KOPT-K1 (cell line): ENCODE results near the gene SPATA19.

Experiments
- H3K27ac ChIP-seq: fragments of 200-600 bp; sonication (generic); 2 replicates; pipeline ENCODE4 v1.5.1; 2016; ENCODE audit warnings: antibody characterized with exemption, mild to moderate bottlenecking, low read depth, low read length; ENCODE audit not compliant: poor library complexity, severe bottlenecking
- H3K36me3 ChIP-seq: fragments of 200-600 bp; sonication (generic); 2 replicates; pipeline ENCODE4 v1.5.1; 2017; ENCODE audit warnings: antibody characterized with exemption, mild to moderate bottlenecking, low read length, moderate library complexity; ENCODE audit not compliant: insufficient read depth
- H3K9me3 ChIP-seq: fragments of 200-600 bp; sonication (generic); 2 replicates; pipeline ENCODE4 v1.5.1; 2017; ENCODE audit warnings: antibody characterized with exemption, low read length, mild to moderate bottlenecking; ENCODE audit not compliant: insufficient read depth, poor library complexity, severe bottlenecking

The SPATA19 gene

DNA sequence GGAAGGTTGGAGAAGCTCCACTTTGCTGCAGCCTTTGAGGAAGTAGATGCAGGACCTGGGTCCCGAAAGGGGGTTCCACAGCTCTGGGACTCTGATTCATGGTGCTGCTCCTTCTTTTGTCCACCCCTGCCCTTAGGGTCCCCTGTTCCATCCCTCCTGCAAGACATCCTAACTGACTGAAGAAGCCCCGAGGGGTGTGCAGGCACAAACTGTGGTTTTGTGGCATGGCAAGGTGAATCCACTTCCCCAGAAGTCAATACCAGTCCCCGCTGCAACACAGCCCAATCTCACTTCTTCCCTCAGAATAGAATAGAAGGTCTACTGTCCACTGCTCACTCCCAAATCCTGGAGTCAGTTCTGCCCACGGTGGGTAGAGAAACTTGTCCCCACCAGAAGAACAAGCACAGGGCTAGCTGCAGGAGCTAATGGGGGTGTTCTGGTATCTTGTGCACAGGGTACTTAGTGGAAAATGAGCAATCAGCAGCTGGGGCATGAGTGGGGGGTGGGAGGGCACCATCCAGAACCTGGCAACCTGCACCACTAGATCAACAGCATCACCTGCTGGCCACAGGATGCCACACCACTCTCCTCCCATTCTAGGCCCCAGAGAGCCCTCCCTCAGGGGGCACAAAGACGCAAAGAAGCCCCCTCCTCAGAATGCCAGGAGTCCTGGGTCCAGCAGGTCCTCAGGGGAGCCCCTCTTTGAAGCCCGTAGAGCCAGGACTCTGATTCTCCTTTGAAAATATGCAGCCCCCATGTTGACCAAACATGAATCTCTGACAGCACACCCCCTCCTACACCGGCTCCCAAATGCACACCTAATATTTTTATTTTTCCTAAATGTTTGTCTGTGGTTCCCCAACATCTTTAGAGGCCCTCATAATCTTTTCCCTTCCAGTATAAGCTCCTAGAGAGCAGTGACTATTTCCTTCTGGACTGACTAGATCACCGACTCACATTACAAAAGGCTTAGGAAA lies 14.1 kb downstream of the SPATA19 start:
- H3K36me3 ChIP-seq = no peaks in the 10 kb centered on the region
- no peak overlapping the region for H3K27ac ChIP-seq
- no peaks in the 10 kb centered on the region for H3K9me3 ChIP-seq

DNA sequence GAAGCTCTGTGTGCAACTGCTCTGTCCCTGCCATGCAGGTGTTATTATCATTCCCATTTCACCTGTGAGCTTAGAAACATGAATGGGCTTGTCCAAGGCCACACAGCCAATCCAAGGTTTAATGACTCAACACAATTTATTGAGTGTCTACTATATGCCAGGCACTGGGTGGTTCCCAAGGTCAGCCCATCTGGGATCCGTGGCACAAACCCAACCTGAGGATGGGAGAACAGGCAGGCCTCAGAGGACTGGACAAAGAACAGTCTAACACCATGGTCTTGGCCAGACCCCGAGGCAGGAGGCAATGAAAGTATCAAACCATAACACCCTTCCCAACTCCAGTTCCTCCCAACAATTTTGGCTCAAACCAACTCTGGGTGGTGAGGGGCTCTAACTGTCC lies 15.7 kb downstream of the SPATA19 start:
- Histone ChIP-seq H3K27ac (no peak overlapping the region), H3K36me3 (no peaks in the 10 kb centered on the region), H3K9me3 (no peaks in the 10 kb centered on the region)

DNA sequence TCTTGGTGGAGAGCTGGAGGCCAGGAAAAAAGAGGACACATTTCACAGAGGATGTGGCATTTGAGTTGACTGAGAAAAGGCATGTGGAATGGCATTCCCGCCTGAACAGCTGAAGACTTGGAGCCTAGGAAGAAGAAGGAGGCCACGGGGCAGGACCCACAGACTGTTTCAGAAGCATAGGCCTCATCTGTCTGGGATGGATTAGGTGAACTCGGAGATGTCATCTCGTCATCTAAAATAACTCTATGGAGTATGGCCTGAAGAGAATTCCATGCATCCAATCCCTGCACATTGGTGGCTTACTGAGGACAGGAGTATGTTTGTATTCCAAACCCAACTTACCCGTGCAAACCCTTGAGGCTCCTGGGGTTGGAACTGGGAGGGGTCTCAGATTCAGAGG lies 16.4 kb downstream of the SPATA19 start:
- no peaks in the 10 kb centered on the region for H3K9me3 ChIP-seq
- no peak overlapping the region for H3K27ac ChIP-seq
- H3K36me3 ChIP-seq = no peaks in the 10 kb centered on the region

DNA sequence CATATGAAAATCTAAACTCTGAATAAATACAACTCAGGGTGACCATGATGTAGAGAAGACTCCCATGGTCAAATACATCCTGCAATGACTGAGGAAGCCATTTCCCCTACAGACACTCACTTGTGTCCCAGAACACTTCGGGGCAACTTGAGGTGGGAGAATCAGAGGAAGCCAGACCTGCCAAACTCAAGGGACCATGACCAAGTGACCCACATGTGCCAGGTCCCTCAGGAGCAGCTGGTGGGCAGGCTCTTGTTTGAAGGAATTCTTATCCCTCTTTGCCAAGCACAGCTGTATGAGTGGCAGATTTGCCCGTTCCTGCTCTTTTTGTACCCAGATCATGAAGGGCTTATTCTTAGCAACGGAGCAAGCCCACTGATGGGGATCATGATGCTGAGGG lies 17.8 kb downstream of the SPATA19 start:
- no peak overlapping the region for H3K27ac ChIP-seq
- H3K36me3 ChIP-seq = no peaks in the 10 kb centered on the region
- no peaks in the 10 kb centered on the region for H3K9me3 ChIP-seq

DNA sequence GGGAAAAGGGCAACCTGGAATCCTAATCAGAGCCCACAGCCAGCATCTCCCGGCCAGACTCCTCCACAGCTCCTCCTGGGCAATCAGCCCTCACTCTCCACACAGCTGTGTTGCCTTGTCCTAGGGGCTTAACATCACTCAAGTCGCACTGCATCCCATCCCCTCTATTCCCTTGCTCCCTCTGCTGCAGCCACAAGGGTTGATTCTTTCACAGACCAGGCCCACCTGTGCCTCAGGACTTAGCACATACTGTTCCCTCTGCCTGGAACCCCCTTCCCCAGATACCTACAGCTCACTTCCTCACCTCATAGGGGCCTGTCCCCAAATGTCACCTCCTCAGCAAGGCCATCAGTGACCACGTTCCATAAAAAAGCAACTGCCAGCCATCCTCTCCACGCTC lies 18.4 kb downstream of the SPATA19 start:
- no peaks in the 10 kb centered on the region for H3K36me3 ChIP-seq
- no peaks in the 10 kb centered on the region for H3K9me3 ChIP-seq
- no peak overlapping the region for H3K27ac ChIP-seq

DNA sequence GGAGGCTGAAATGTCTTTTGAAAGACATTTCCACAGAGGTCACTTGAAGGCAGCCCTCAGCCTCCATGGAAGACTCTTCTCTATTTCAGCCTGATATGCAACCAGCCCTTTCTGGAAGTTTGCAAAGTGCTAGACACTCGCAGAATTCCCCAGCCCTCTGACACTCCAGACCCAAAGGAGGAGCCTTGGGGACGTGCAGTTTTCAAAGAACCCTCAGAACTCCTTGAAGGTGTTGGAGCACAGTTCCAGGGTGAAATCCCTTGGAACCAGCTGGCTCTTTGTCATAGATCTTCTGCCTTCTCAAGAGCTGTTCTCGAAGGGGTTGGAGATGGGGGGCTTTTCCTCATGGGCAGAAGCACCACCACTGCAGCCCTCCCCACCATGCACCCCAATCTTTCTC lies 19.6 kb downstream of the SPATA19 start:
- Histone ChIP-seq H3K9me3 (no peaks in the 10 kb centered on the region), H3K36me3 (no peaks in the 10 kb centered on the region), H3K27ac (no peak overlapping the region)

DNA sequence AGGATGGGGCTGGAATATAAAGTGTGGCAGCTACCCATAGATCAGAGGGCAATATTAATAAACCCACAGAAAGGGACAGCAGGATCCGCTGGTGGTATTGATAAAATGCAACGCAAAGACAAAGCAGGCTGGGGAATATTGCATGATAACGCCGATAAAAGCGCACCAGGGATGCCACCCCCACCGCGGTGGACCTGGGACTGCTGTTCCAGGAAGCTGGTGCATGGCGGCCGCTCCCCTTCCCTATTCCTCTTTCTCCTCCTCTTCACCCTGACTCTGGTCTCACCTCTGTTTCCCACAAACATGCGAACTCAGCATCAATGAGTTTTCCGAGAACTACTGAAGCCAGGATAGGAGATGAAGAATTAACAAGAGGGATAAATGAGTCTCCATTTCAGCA lies 20.2 kb downstream of the SPATA19 start:
- Histone ChIP-seq H3K9me3 (no peaks in the 10 kb centered on the region), H3K36me3 (no peaks in the 10 kb centered on the region), H3K27ac (no peak overlapping the region)

DNA sequence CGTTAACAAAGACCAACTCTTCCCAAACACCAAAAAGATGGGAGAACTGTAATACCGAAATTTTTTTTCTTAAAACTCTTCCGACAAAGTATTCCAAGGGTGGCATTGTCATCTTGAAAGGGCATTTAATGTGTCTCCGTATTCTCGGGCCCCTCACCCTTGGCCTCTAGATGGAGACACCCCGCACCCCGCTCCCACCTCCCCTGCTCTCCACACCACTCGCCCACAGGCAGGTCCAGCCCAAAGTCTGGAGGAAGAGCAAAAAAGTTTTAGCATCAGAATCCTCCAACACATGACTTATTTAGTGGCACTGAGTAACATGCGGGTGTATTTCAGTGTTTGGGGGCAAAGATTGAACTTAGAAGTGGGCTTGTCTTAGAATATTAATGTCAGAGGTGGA lies 20.7 kb downstream of the SPATA19 start:
- no peaks in the 10 kb centered on the region for H3K9me3 ChIP-seq
- H3K27ac ChIP-seq = no peak overlapping the region
- H3K36me3 ChIP-seq = no peaks in the 10 kb centered on the region

DNA sequence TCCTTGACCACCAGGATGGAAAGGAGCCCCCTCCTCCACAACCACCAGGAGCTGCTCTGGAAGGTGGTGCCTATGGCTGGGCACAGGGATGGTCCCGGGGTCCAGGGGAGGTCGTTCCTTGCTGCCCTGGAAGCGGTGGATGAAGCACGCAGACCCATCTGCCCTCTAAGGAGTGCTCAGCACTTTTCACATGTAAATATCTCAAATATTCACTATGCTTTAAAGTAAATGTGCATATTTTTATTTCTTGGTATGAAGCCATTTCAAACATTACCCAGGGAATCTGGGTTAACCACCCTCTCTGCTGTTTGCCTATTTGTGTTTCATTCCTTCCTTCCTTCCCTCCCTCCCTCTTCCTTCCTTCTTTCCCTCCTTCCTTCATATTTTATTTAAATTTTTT lies 21.7 kb downstream of the SPATA19 start:
- H3K9me3 ChIP-seq = no peaks in the 10 kb centered on the region
- H3K27ac ChIP-seq = no peak overlapping the region
- H3K36me3 ChIP-seq = no peaks in the 10 kb centered on the region

DNA sequence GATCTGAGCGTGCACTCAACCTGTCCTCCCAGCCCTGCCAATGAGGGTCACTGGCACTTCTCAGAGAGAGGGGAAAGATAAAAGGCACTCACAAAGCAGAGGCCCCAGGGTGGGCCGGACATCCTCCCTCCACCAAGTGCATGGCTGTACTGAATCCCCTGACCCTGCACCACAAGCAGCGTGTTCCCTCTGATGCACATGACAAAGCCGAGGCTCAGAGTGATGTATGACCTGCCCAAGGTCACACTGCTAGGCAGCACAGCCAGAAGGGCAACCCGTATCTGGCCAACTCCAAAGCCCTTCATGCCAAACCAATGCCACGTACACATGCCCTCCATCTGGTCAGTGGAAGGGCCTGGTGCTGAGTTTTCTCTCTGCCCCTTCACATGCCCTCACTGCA lies 22.1 kb downstream of the SPATA19 start:
- Histone ChIP-seq H3K27ac (no peak overlapping the region), H3K9me3 (no peaks in the 10 kb centered on the region), H3K36me3 (no peaks in the 10 kb centered on the region)

DNA sequence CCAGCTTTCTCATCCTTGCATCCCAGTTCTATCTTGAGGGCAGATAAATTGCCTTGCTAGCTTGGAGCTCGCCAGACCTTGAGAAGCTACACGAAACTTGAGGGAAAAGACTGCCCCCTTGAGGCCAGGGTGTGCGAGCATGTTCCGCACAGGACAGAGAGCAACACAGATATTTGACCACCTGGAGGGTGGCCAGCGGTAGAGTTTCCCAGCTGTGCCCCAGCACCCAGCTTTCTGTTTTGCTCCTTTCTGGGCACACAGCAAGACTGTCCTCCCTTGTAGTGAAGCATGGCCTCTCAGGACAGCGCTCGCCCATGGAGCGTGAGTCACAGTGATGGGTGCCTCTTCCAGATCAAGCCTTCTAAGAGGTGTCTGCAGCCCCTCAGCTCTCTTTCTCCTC lies 23.5 kb downstream of the SPATA19 start:
- Histone ChIP-seq H3K9me3 (no peaks in the 10 kb centered on the region), H3K36me3 (no peaks in the 10 kb centered on the region), H3K27ac (no peak overlapping the region)

DNA sequence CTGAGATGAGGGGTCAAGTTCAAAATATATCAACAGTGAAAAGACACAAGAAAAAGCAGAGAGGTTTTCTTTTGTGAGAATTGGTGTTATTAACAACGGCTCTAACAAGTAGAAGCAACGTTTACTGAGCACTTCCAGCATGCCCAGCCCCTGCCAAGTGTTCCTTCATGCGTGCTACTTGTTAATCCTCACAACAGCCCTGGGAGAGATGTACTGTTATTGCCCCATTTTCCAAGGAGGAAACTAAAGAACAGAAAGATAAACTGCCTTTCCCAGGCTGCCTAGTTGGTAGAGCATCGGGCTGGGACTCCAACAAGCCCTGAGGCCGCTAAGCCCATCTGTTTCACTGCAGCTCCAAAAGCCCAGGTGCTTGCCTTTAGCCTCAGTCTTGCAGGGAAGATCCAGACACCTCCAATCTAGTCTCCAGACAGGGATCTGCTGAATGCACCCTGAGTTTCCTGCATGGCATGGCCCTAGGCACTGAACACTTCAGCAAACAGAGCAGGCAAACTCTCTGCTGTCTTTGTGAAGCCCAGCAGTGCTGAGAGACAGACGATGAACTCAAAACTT lies 25.5 kb downstream of the SPATA19 start:
- H3K9me3 ChIP-seq = no peaks in the 10 kb centered on the region
- no peak overlapping the region for H3K27ac ChIP-seq
- no peaks in the 10 kb centered on the region for H3K36me3 ChIP-seq

DNA sequence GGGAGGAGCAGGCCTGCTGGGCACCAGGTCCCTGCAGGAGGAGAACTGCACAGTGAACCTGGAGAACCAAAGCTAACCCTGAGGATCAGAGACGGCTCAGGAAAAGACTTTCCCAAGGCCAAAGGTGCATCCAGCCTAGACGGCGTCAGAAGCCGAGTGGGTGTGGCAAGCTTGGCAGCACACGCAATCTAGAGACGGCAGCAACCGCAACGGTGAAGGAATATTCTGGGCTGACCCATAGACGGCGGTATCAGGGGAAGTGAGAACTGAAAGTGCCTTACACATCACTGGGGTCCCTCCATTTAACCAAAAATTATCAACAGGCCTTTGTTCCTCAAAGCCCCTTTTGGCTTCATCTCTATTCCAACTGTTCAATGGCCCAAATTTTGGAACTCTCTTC lies 26.2 kb downstream of the SPATA19 start:
- no peaks in the 10 kb centered on the region for H3K36me3 ChIP-seq
- no peaks in the 10 kb centered on the region for H3K9me3 ChIP-seq
- H3K27ac ChIP-seq = no peak overlapping the region

DNA sequence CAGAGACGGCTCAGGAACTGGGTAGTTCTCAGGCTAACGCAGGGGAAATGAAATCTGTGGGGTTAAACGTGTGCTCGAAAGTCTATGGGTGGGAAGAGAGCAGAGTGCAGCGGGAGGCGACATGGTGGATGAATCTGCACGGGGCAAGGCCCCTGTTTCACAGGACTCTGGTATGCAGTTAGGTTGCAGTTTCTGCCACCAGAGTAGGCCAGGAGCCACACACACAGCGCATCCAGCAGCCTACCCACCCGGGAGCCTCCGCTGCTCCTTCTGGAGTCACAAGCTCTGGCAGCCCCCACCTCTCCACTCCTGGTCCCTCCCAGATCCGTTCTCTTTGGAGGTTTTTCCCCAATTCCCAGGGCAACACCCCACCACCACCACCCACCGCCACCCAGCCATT lies 27.0 kb downstream of the SPATA19 start:
- H3K27ac ChIP-seq = no peak overlapping the region
- H3K9me3 ChIP-seq = no peaks in the 10 kb centered on the region
- no peaks in the 10 kb centered on the region for H3K36me3 ChIP-seq

DNA sequence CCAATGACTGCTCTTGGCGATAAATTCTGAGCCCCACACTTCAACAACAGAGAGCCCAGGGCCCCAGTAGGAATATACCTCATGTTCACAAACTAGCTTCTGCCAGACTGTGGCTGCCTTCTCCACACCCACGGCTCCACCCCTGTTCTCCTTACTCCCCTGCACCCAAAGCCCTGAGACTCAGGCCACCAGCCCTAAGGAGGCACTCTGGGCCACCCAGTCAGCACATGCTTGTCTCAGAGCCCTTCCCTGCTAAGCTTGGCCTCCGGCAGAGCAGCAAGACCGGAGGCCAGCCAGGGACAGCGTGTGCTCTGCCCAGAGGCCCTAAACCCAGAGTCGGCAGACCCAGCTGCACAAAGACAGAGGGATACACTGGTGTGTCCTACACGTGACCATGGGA lies 27.9 kb downstream of the SPATA19 start:
- H3K36me3 ChIP-seq = no peaks in the 10 kb centered on the region
- H3K27ac ChIP-seq = no peak overlapping the region
- no peaks in the 10 kb centered on the region for H3K9me3 ChIP-seq
